ENCODE results near the gene ADAMTS14.

DNA sequence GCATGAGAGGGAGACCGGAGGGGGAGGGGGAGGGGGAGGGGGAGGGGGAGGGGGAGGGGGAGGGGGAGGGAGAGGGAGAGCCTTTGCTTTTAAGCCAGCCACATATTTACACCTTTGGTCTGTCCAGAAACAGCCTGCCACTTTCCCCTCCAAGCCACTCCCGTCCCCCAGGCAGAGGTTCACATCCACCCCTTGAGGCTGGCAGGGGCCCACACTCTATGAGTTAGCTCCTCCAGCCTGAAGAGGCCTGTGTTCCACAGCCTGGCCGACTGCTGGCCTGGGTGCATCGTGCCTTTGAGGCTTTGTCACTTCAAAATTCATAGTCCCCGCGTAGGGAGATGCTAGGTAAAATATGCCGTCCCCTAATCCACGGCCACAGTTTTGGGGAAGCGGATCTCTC lies 16.5 kb downstream of the ADAMTS14 start:
- TF ChIP-seq, protein P1, sequence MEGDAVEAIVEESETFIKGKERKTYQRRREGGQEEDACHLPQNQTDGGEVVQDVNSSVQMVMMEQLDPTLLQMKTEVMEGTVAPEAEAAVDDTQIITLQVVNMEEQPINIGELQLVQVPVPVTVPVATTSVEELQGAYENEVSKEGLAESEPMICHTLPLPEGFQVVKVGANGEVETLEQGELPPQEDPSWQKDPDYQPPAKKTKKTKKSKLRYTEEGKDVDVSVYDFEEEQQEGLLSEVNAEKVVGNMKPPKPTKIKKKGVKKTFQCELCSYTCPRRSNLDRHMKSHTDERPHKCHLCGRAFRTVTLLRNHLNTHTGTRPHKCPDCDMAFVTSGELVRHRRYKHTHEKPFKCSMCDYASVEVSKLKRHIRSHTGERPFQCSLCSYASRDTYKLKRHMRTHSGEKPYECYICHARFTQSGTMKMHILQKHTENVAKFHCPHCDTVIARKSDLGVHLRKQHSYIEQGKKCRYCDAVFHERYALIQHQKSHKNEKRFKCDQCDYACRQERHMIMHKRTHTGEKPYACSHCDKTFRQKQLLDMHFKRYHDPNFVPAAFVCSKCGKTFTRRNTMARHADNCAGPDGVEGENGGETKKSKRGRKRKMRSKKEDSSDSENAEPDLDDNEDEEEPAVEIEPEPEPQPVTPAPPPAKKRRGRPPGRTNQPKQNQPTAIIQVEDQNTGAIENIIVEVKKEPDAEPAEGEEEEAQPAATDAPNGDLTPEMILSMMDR (IDR thresholded peaks at IDR 0.05) = no peak
- TF ChIP-seq, protein P2, sequence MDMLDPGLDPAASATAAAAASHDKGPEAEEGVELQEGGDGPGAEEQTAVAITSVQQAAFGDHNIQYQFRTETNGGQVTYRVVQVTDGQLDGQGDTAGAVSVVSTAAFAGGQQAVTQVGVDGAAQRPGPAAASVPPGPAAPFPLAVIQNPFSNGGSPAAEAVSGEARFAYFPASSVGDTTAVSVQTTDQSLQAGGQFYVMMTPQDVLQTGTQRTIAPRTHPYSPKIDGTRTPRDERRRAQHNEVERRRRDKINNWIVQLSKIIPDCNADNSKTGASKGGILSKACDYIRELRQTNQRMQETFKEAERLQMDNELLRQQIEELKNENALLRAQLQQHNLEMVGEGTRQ (CRISPR knock-in tag; IDR thresholded peaks at IDR 0.05) = no peak

Data from WTC11 (cell line).